D721Med (cell line): Measurements from ENCODE around the gene JAK1.
"Not testable (repeated sequence)": the region's sequence is repeated elsewhere in the genome, so short reads cannot be mapped to it uniquely, and the experiment has no call there.

Experiments used
- DNase-seq: peaks from one replicate; pipeline ENCODE4 v3.0.0; 2011; ENCODE audit warnings: low spot score; ENCODE audit not compliant: insufficient read length
- FAIRE-seq: peaks from 2 replicates; lab custom pipeline; 2011; peaks lifted over from hg19 to GRCh38; lab: Jason Lieb, UNC
- TF ChIP-seq, protein P1 (sequence below): IDR thresholded peaks from 2 replicates; pipeline ENCODE4 v1.5.1; 2012; ENCODE audit warnings: mild to moderate bottlenecking, control low read depth; ENCODE audit not compliant: insufficient read depth; ENCODE audit errors: missing control alignments

The JAK1 gene

DNA sequence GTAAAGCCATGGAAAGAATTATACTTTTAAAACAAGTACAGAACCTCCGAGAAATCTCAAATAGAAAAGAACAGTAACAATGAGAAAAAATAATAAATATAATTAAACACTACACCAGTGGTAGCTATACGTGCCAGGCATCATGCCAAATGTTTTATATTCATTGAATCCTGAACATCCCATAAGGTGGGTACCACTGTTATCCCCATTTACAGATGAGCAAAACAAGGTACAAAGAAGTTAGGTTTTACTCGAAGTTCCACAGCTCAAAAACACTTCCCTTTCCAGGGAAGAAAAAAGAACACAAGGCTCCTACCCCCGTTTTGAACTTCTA is 33.4 kb downstream of the JAK1 start:
- no peak for DNase-seq
- TF ChIP-seq, protein P1, sequence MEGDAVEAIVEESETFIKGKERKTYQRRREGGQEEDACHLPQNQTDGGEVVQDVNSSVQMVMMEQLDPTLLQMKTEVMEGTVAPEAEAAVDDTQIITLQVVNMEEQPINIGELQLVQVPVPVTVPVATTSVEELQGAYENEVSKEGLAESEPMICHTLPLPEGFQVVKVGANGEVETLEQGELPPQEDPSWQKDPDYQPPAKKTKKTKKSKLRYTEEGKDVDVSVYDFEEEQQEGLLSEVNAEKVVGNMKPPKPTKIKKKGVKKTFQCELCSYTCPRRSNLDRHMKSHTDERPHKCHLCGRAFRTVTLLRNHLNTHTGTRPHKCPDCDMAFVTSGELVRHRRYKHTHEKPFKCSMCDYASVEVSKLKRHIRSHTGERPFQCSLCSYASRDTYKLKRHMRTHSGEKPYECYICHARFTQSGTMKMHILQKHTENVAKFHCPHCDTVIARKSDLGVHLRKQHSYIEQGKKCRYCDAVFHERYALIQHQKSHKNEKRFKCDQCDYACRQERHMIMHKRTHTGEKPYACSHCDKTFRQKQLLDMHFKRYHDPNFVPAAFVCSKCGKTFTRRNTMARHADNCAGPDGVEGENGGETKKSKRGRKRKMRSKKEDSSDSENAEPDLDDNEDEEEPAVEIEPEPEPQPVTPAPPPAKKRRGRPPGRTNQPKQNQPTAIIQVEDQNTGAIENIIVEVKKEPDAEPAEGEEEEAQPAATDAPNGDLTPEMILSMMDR = no peak
- no peak for FAIRE-seq

DNA sequence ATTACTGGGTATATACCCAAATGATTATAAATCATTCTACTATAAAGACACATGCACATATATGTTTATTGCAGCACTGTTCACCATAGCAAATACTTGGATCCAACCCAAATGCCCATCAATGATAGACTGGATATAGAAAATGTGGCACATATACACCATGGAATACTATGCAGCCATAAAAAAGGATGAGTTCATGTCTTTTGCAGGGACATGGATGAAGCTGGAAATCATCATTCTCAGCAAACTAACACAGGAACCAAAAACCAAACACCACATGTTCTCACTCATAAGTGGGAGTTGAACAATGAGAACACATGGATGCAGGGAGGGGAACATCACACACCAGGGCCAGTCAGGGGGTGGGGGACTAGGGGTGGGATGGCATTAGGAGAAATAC is 35.7 kb downstream of the JAK1 start:
- not testable (repeated sequence) for DNase-seq, FAIRE-seq

DNA sequence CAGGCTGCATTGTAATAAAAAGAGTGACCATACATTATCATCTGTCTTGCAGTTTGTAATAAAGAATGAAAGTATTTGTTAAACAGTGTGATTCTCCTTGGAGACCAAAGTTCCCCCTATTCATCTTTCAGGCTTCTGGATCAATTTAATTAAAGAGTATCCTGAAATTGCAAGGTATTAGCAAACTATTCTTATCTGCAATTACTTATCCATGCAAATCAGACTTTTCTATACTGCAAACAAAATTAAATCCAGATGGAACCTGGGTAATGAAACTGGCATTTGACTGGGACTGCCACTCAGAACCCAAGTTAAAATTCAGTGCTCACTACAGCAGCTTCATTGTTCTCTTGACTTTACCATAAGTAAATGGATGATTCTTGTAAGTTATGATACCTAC is 37.1 kb downstream of the JAK1 start:
- TF ChIP-seq, protein P1 = no peak
- DNase-seq = no peak
- no peak for FAIRE-seq

DNA sequence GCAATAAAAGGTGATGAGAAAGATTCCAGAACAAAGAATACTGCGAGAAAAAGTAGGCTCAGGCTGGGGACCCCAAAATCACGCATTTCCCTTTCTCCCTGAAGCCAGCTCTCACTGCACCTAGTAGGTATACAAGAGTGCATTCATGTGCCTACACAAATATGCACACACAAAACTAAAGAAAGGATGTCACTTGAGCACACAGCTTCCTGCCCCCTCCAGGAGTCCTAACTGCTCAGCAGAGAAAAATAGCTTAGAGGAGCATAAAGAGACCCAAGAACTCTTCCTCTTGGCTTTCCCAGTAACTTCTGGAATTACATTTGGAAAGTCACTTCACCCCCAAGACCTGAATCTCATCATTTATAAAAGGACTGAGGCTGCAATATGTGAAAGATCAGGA is 38.0 kb downstream of the JAK1 start:
- FAIRE-seq (no peak), DNase-seq (no peak)
- TF ChIP-seq, protein P1 = no peak

DNA sequence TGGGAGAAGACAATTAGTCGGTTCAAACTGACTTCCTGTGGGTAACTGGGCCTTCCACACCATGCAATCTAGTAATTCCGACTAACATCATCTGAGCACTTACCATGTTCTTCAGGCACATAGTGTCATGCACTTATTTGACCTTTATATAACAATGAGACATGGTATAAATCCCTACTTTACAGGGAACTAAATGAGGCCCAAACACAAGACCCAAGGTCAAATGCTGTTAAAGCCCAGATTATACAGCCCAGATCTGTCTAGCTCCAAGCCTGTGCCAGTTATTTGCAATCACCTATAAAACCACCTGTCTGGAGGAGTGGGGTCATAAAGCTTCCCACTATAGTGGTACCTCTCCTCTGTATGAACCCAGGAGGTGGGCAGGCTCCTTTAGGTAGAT is 40.8 kb downstream of the JAK1 start:
- TF ChIP-seq, protein P1 = no peak
- FAIRE-seq = no peak
- no peak for DNase-seq

DNA sequence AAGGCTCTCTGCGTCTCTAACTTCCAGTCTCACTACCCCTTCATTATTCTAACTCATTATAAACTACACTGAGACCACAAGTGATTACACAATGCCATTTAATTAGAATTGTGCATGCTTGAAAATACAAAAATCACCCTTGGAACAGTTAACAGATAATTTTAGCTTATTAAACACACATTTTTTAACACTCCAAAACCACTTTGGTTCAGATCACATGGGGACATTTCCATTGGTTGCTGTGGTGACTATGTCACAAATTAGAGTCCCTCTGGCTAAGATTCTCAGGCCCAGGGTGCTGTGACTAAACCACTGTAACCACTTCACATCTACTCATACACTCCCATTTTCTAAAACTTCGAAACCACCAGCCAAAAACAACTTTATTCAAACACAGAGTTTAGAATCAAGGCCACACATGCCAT is 43.0 kb downstream of the JAK1 start:
- no peak for DNase-seq
- FAIRE-seq = no peak
- TF ChIP-seq, protein P1 = no peak

DNA sequence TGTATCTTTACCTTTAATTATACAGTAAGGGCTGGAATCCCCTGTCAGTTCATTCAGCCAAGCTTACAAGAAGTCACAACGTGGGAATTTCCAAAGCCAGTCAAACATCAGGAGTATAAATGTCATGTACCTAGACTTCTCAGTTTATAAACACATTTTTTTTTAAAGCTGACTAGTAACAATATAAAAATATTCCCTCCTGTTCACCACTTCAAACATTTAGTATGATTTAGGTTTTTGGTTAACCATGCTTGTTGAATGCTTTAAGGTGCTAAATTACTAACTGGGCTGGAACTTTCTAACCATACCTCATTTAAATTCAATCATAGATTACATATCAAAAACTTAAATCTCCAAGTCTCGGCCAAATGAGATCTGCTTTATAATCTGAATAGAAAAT is 44.0 kb downstream of the JAK1 start:
- FAIRE-seq (no peak), DNase-seq (no peak)
- TF ChIP-seq, protein P1 = no peak

DNA sequence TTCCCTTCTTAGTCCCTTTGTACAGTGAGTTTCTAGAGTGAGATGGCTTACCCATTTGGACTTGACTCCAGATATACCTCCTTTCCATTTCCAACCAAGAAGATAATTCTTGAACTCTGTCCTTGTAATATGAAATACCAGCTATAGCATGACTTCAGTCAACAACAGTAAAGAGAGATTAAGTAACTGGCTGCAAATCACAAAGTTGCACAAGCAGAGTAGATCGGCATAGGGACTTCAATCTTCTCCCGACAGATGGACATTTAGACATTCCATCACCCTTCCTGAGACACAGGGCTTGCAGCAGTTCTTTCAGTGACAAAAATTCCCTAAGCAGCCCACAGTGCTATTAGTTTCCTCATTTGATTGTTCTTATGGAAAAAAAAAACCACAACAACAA is 44.6 kb downstream of the JAK1 start:
- TF ChIP-seq, protein P1 = no peak
- DNase-seq = no peak
- no peak for FAIRE-seq
